ENCODE data around the gene TBR1.

The TBR1 gene

DNA sequence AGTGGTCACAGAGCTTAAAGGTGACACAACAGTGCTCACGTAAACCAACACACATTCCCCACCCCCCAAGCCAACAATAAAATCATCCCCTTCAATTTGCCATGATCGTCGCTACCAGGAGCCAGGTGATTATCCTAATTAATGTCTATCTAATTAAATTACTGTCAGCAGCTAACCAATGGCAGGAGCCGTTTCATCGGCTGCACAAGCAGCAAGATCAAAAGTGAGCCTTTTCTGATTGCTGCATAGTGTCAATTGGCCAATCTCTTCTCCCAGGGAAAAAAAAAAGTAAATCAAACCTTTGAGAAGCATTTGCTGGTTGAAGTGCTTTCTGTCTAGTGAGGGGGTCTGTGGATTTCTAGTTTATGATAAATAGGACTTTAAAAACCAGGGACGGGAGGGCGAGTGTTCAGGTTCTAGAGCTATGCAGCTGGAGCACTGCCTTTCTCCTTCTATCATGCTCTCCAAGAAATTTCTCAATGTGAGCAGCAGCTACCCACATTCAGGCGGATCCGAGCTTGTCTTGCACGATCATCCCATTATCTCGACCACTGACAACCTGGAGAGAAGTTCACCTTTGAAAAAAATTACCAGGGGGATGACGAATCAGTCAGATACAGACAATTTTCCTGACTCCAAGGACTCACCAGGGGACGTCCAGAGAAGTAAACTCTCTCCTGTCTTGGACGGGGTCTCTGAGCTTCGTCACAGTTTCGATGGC, at the start of gene TBR1:
TBR1 (plus strand) TSS at position 311 of the 721 bp plus-strand sequence; CDS start at position 425, 114 bp downstream.
- DNase-seq: no peak

DNA sequence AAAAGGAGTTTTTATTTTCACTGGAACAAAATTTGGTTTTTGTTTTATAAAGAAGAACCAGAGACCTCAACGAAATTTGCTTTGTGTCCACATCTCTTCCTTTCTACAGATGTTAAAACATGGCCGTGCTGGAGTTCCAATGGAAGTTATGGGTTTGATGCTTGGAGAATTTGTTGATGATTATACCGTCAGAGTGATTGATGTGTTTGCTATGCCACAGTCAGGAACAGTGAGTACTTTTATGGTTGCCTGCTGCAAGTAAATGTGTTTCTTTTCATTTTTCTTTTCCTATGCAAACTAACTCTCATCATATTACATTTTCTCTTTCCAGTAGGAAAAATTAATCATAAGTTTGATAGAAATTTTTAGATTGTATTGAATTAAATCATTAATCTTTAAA, 48.4 kb upstream of the TBR1 start:
- DNase-seq: no peak

DNA sequence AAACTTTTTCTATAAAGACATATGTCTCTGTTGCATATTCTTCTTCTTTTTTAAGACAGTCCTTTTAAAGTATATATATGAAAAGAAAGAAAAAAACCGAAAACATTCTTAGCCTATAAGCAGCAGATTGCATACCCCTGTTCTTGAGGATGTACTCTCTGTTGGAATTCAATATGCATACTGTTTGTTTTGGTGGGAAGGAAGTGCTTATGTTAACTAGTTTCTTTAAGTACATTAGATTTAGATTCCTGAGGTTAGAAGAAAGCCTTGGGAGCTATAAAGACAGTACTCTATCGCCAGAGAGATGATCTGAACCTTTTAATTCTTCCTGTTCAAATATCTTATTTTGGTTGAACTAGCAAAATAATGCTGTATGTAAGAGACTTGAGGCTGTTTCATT, 46.8 kb upstream of the TBR1 start:
- no peak for DNase-seq

DNA sequence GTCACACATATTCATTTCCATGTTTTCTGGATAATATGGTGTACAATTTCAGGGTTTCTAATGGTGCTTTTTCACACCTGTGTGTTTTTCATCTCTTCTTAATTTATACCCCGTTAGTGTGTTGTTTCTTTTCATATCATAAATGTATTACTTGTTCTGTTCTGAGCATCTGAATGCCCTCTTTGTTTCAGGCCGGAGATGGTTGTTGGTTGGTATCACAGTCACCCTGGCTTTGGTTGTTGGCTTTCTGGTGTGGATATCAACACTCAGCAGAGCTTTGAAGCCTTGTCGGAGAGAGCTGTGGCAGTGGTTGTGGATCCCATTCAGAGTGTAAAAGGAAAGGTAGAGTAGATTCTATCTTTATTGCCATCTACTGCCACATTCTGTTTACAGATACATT, 45.1 kb upstream of the TBR1 start:
- no peak for DNase-seq

DNA sequence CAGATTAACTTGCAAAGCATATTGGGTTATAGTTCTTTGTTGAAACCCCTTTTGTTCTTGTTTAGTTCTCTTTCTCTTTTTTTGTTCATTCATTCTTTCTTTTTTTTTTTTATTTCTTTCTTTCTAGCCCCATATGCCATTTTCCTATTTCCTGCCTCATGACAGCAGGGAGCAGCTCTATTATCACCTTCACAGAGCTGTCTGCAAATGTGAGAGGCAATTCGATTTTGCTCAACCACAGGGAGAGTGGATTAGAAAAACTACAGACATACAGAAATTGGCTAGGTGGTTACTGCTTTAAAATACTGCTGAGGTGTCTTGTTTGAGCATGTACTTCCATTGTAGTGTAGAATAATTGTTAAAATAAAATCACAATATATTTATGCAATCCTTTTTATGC, 44.2 kb upstream of the TBR1 start:
- no peak for DNase-seq

DNA sequence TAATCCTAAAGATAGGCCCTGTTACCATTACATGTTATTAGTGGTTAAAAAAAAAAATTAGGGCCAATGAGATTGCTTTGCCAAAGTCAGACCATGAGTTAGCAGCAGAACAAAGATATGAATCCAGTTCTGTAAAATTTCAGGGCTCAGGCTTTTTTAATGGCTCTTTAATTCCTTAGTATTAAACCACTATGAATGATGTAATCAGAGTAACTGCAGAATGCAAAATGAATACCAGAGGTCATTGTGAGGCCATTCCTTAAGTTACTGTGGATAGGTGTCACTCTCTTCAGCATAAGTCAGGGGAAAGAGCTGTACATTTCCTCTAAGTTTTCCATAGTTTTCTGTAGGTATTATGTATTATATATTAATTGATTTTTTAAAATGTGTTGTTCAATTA, 42.2 kb upstream of the TBR1 start:
- DNase-seq: no peak

DNA sequence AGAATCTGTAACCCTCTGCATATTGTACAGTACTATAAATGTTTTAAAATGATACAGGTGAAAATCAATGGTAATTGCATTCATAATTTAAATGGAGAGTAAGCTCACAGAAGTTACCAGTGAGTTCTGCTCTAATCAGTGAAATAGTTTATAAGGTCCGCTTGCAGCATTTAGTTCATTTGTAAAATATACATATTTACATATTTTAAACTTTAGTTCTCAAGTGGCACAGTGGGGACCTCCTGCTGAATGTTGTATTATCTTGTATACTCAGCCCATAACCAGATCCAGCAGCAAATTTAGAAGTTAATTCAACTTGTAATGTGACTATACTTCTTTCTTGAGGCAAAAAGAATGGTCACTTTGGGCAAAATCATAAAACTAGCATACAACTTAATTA, 41.7 kb upstream of the TBR1 start:
- DNase-seq: no peak

DNA sequence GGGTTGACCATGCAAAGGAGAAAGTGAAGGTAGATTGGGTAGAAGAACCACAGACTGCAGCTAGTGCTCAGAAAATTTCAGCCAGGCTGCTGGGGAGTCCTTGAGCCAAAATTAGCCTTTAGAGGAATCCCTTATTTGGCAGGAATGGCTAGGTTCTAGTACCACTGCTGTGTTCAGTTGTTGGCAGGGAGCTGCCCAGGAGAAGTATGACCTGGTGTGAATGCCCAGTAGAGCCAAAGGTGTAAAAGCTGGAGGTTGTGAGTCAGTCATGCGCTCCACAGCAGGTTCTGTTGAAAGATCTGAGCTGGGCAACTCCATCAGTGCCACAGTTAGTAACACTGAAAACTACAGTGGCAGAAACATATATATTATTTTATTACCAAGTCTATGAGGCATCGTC, 36.4 kb upstream of the TBR1 start:
- no peak for DNase-seq

DNA sequence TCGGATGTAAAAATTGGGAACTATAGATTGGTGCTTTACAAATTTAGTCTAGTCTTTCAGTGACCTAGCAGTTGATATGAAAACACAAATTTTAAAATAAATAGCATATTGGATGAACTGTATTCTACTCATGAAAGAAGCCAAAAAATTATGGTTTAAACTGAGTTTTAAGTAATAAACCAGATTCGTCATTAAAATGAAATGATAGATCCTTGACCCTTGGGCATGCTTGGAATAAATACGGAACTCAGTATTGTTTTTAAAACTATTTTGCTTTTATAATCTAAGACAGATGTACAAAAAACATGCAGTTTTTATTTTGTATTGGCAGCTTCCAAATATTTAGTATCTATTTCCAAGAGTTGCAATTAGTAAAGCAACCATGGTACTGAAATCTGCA, 34.6 kb upstream of the TBR1 start:
- DNase-seq: no peak

DNA sequence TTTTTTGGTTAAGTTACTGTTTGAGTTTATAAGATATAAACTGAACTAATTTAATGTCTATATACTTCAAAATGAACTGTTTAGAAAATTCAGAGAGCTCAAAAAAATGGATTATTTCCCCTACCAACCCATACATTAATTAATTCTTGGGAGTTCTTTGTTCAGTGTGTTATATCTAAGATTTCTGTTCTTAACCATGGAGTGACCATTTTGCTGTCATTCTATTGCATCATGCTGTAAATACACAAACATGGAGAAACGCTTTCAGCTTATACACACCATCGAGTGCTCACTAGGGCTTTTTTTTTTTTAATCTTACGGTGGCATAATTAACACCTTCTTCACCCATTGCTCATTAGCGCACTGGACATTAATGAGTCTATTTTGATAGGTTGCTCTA, 33.4 kb upstream of the TBR1 start:
- no peak for DNase-seq

DNA sequence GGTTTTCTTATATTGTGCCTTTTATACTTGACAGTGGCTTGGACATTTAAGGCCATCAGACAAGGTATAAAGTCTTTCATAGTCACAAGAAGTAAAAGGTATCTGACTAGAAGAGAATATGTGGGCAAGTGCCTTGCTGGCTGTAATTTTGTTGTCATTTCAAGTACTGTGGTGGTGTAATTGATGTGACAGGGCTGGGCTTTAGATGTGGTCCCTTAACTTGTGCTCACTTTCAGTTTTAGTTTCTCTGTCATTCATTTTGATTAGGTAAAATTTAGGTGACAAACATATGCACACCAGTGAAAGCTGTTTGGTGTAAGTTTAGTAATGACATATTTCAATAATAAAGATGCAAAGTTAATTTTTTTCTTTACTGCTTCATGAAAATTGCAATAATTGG, 31.2 kb upstream of the TBR1 start:
- no peak for DNase-seq

DNA sequence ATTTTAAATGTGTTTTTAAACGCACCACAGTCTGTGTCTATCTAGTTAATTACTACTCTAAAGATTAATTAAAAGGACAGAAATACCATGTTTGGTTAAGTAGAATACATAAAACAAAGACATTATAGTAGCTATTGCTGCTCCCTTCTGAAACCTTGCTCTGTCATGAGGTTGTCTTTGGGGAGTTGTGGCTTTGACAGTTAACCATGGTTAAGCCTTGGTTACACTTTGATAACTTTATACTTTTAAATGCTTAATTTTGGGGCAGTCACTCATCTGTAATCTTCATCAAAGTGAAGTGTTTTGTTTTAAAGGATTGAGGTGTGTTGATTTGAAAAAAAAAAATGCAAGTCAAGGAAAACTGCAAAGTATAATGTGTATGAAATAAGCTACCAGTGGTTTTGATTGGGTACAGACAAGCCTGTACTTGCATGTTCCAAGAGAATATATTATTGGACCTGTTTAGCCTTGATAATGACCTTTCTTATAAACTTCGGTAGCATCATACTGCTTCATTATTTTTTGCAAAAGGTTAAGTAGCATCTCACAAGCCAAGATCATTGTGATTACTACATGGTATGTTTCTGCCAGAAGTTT, 29.8 kb upstream of the TBR1 start:
- no peak for DNase-seq

DNA sequence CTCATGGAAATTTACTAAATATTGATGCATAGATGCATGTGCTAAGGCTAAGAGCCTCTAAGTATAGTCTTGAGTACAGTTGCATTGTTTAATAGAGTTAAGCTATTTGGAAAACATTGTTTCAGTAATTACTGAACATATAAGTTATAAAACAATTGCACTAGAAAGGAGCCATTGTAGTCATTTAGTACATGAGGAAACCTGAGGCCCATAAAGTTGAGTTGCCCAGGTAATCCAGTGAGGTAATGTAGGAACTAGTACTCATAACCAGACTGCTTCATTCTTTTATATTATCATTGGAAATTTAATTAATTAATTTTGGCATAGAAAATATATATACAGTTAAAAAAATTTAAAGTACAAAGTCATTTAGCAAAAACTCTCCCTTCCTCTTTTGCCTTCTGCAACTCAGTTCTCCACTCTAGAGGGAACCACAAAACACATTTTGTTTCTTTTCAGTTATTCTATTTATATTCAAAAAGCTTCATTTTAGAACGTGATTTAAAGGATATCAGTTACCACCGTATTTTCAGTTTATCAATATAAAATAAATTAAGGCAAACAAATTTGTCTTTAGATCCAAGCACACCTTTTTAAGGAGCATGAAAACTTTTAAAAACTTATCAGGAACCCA, 27.8 kb upstream of the TBR1 start:
- no peak for DNase-seq

DNA sequence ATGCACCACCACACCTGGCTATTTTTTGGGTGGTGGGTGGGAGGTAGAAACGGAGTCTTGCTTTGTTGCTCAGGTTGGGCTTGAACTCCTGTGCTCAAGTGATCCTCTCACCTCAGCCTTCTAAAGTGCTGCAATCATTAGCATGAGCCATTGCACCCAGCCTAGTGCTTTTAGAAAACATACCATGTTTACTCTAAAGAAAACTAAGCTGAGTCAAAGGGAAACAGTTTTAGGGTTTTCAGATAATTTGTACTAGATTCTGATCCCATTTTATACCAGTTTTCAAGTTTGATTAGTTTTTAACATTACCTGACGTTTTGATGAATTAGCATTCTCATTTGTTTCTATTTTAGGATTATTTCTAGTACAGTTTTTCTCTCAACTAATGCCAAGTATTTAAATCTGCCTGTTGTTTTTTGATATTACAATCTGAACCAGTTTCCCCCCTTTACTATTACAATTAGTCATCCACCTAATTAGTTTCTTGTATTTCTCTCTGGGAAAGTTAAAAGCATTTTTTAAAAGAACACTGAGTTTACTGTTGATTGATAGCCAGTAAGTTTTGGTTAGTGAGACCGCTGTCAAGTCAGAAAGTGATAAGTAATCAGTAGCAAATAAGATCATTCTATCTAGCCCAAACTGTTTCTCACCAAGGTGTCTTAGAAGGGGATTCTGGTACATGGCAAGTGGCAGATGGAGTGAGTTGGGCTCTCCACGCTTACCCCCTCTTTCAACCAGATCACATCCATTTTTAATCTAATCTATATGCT, 24.2 kb upstream of the TBR1 start:
- no peak for DNase-seq

DNA sequence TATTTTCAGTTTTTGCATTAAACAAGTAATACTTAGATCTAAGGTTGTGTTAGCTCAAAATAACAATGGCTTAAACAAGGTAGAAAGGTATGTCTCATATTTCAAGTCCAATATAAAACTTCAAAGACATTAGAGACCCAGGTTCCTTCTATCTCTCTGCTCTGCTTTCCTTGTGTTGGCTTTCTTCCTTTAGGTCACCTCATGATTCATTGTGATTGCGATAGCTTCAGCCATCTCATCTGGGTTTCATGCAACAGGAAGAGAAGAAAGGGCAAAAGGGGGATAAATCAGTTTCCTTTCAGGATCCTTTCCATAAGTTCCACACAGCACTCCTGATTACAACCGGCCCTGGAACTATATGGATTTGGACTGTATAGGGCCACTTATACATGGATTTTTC, 16.0 kb upstream of the TBR1 start:
- DNase-seq: no peak

DNA sequence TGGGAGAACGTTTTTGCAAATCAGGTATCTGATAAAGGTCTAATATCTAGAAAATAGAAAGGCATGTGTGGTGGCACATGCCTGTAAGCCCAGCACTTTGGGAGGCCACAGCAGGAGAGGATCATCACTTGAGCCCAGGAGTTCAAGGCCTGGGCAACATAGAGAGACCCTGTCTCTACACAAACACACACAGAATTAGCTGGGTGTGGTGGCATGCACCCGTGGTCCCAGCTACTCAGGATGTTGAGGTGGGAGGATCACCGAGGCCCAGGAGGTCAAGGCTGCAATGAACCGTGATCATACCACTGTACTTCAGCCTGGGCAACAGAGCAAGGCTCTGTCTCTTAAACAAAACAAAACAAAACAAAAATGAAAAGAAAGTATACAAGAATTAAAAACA, 13.8 kb upstream of the TBR1 start:
- DNase-seq: no peak

DNA sequence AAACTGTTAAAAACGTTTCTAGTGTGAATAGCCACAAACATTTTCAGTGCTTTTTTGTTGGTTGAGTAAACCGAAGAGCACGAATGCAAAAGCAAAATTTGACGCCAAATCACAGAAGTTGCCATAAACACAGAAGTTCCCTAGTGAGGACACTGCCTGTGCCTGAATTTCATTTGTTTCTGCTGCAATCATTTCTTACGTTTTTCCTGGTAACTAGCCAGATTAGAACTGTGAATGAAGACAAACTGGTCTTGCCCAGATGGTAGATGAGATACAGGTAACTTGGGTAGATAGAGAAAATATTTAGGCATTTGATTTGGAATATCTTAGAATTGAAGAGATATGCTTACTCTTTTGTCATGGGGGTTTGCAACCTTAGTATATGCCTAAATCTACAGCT, 9.8 kb upstream of the TBR1 start:
- no peak for DNase-seq

DNA sequence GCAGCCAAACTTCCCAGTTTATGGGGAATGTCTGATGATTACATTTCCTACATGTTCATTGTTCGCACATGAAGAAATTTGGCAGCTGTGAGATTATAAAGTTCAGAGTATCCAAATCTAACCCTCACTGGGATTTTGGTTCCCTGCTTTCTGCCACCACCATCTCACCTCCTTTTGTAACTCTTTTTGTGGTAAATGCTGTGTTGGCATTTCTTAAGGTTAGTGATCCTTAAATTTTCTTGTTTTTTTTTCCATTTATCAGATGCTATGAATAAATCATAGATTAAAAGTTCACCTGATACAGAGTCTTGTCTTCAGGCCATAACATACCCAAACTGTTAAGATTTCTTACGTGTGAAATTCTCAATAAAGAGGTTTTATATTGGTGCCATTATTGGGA, 8.5 kb upstream of the TBR1 start:
- no peak for DNase-seq

DNA sequence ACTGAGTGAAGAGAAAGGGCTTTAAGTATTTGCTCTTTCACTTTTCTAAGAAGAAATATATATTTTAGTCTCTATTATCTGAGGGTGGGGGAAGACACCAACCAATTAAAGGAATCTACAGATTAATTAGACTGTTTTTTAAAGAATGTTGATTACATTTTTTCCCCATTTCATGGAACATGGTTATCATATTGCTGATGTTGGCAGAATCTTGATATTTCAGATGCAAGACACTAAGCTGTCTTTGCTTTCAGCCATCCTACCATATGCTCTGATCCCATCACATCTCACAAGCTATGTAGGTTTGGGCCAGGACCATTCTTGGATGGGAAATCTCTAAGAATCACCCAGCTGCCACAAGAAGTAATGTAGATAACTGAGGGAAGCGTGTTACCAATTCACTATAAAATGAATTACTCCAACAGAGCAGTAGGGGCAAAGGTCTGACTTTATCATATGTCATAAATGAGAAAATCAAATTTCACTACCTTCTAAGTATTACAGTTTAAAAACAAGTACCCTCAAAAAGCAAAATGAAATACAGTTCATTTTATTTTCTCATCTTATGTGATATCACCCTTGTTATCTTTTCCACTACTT, 6.7 kb upstream of the TBR1 start:
- no peak for DNase-seq

DNA sequence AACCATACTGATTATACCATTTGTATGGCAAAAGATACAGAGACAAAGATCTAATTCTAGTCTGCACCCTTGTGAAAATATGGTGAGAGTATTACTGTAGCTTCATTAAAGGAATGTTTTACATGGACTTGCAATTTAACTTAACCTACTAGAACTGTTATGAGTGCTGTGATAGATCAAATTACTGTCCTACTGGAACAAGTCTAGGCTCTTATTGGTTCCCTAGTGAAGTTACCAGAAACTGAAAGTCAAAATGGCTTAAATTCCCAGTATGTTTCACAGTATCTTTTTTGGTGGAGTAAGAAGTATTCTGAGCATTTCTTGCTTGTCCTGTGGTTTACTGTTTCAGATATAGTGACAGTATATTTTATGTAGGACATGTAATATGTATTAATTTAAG, 3.8 kb upstream of the TBR1 start:
- no peak for DNase-seq

DNA sequence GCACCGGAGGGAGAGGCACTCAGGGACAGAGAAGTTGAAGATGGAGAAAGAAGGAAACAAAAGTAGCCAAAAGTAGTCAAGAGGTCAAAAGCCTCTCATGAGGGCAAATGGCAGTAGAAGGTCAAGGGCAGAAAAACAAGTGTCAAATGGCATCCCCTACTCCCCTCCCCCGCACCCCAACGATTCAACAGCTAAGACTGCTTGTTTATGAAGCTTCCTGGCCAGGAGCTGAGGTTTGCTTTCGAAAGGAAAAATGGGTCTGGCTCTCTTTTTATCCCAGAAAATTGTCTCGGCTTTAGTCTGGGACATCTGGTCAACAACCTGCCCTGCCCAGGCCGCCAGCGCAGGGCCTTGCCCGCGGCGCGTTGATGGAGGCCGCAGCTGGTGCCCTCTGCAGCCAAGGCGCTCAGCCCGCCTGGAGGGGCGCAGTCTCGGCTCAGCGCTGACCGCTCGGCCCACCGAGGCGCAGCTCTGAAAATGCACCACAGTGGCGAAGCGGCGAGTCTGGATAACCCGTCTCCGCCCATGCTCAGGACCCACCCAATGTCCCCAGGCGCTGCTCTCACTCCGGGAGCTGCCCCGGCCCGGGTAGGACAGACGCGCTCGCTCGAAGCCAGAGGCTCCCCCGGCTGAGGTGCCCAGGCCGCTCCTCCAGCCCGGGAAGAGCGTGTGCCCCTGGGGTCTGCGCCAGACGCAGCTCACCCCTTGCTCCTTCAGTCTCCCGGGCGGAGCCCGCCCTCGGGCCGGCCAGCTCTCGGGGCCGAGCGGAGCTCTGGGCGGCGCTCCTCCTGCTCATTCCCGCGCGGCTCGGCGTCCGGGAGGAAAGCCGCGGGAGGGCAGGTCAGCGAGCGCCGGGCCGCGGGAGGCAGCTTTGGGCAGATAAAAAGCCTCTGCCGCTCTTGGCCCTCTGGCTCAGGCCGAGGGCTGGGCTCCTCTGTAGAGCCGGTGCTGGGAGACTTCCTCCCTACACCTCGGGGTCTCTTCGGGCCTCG, 1.8 kb upstream of the TBR1 start:
- DNase-seq: peak; percentile 38
